Measurements from ENCODE around the gene DDB1. TPM values are rescaled to one million over a fixed set of nuclear protein-coding genes. Genes with fewer than 3 reads are reported as not detected.

The DDB1 gene
- total and polyA plus RNA-seq, 4 donors, result 44.2 to 148 (median 107) TPM

GRCh38 chr11:61369372-61370348 lies 36.8 kb upstream of the DDB1 start:
- DNase-seq (peak in 1 of 2 donors; percentile 73), ATAC-seq (ENCODE audit: low FRiP score) (peak; percentile 87)
- no peak overlapping the region for H3K4me3 ChIP-seq (ENCODE audit: low read length in 2 of 2)
- no peaks in the 10 kb centered on the region for H3K9me3 ChIP-seq (ENCODE audit: control insufficient read depth, low read length)
- H3K27me3 ChIP-seq (ENCODE audit: control insufficient read depth in 1 of 2, insufficient read depth in 2 of 2, low read length in 1 of 2), result no peaks in the 10 kb centered on the region
- no peak overlapping the region for H3K27ac ChIP-seq (ENCODE audit: low read depth in 1 of 2, low read length in 2 of 2)
- intact Hi-C loops (cut with DNase I), result no loop called here
- peaks cover 14 to 17% of the 10 kb centered on the region in 2 donors for H3K36me3 ChIP-seq (ENCODE audit: control insufficient read depth in 1 of 2, insufficient read depth in 2 of 2, low read length in 1 of 2)
- 77 to 81% methylated on average over 9 of the region's 9 CpGs for WGBS, 2 donors
- no peaks in the 10 kb centered on the region for H3K4me1 ChIP-seq (ENCODE audit: control insufficient read depth in 1 of 2, insufficient read depth in 2 of 2, low read length in 2 of 2)

DNA sequence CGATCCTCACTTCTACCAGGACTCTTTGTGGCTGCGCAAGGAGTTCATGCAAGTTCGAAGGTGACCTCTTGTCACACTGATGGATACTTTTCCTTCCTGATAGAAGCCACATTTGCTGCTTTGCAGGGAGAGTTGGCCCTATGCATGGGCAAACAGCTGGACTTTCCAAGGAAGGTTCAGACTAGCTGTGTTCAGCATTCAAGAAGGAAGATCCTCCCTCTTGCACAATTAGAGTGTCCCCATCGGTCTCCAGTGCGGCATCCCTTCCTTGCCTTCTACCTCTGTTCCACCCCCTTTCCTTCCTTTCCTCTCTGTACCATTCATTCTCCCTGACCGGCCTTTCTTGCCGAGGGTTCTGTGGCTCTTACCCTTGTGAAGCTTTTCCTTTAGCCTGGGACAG lies 35.7 kb upstream of the DDB1 start:
- intact Hi-C loops (cut with DNase I), result no loop called here
- no peak for ATAC-seq (ENCODE audit: low FRiP score)
- H3K36me3 ChIP-seq (ENCODE audit: control insufficient read depth in 1 of 2, insufficient read depth in 2 of 2, low read length in 1 of 2), result peaks cover 17 to 19% of the 10 kb centered on the region in 2 donors

DNA sequence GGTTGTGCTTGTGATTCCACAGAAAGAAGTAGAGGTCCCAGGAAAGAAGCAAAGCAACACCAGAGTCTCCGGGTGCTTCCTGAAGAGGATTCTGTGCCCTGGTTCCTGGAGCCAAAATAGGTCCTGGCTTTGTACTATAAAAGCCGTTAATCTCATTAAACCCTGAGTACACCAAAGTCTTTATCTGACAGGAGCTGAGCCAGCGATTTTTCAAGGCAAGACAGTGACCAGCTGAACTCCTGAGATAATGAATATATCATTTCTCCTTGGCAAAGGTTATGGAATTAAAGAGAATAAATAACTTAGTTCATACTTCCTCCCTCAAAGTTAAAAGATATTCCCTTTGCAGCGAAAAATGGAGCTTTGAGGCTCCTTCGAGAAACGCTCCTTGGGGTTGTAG lies 34.5 kb upstream of the DDB1 start:
- 92 to 93% methylated on average over 6 of the region's 6 CpGs for WGBS, 2 donors
- peaks cover 17 to 19% of the 10 kb centered on the region in 2 donors for H3K36me3 ChIP-seq (ENCODE audit: control insufficient read depth in 1 of 2, insufficient read depth in 2 of 2, low read length in 1 of 2)

More for the DNA sequence above, 35.7 kb upstream of the DDB1 start:
- no peak overlapping the region for H3K4me3 ChIP-seq (ENCODE audit: low read length in 2 of 2)
- DNase-seq, result peak in 1 of 2 donors; percentile 26
- no peaks in the 10 kb centered on the region for H3K4me1 ChIP-seq (ENCODE audit: control insufficient read depth in 1 of 2, insufficient read depth in 2 of 2, low read length in 2 of 2)
- H3K9me3 ChIP-seq (ENCODE audit: control insufficient read depth, low read length), result no peaks in the 10 kb centered on the region
- no peak overlapping the region for H3K27ac ChIP-seq (ENCODE audit: low read depth in 1 of 2, low read length in 2 of 2)
- no peaks in the 10 kb centered on the region for H3K27me3 ChIP-seq (ENCODE audit: control insufficient read depth in 1 of 2, insufficient read depth in 2 of 2, low read length in 1 of 2)
- 92 to 96% methylated on average over 7 of the region's 7 CpGs for WGBS, 2 donors

DNA sequence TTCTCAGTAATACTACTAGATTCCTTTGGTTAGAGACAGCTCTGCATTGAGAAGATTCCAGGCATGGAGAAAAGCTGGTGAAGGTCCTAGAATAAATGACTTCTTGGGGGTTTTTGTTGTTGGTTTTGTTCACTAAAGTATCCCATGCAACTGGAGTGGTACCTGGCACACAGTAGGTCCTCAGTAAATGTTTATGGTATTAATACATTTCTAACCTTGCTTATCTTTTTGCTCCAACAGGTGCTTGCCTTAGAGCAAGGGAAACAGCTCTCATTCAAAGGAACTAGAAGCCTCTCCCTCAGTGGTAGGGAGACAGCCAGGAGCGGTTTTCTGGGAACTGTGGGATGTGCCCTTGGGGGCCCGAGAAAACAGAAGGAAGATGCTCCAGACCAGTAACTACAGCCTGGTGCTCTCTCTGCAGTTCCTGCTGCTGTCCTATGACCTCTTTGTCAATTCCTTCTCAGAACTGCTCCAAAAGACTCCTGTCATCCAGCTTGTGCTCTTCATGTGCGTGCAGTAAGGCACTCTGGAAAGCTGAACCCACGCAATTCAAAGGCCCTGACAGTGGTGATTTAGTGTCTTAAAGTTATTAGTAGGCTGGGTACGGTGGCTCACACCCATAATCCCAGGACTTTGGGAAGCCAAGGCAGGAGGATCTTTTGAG lies 31.2 kb upstream of the DDB1 start:
- H3K4me1 ChIP-seq (ENCODE audit: control insufficient read depth in 1 of 2, insufficient read depth in 2 of 2, low read length in 2 of 2), result no peaks in the 10 kb centered on the region
- no peaks in the 10 kb centered on the region for H3K27me3 ChIP-seq (ENCODE audit: control insufficient read depth in 1 of 2, insufficient read depth in 2 of 2, low read length in 1 of 2)
- no peaks in the 10 kb centered on the region for H3K9me3 ChIP-seq (ENCODE audit: control insufficient read depth, low read length)
- WGBS, 2 donors, result 85 to 86% methylated on average over 5 of the region's 5 CpGs
- no peak overlapping the region for H3K4me3 ChIP-seq (ENCODE audit: low read length in 2 of 2)
- H3K27ac ChIP-seq (ENCODE audit: low read depth in 1 of 2, low read length in 2 of 2), result no peak overlapping the region
- intact Hi-C loops (cut with DNase I), result no loop called here
- DNase-seq (peak in 1 of 2 donors; percentile 23), ATAC-seq (ENCODE audit: low FRiP score) (no peak)
- H3K36me3 ChIP-seq (ENCODE audit: control insufficient read depth in 1 of 2, insufficient read depth in 2 of 2, low read length in 1 of 2), result peaks cover 15 to 17% of the 10 kb centered on the region in 2 donors

More for the DNA sequence above, 34.5 kb upstream of the DDB1 start:
- Histone ChIP-seq H3K27ac (ENCODE audit: low read depth in 1 of 2, low read length in 2 of 2) (no peak overlapping the region), H3K4me3 (ENCODE audit: low read length in 2 of 2) (no peak overlapping the region), H3K4me1 (ENCODE audit: control insufficient read depth in 1 of 2, insufficient read depth in 2 of 2, low read length in 2 of 2) (no peaks in the 10 kb centered on the region), H3K9me3 (ENCODE audit: control insufficient read depth, low read length) (no peaks in the 10 kb centered on the region), H3K27me3 (ENCODE audit: control insufficient read depth in 1 of 2, insufficient read depth in 2 of 2, low read length in 1 of 2) (no peaks in the 10 kb centered on the region)
- ATAC-seq (ENCODE audit: low FRiP score) (no peak), DNase-seq (peak in 1 of 2 donors; percentile 1)
- intact Hi-C loops (cut with DNase I), result no loop called here

DNA sequence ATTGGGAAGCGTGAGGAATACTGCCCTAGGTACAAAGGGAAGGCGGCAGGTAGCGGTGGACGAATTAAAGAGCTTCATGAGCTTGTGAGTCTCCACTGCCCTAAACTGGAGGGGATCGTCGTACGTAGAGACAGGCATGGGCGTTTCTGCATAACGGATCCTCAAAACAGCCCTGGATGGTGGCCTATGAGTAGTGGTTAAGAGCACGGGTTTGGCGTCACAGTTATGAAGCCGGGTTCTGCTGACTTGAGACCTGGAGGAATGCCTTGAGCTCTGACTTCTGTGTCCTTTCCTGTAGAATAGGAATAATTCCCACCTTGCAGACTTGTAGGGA lies 29.6 kb upstream of the DDB1 start:
- H3K4me3 ChIP-seq (ENCODE audit: low read length in 2 of 2), result peak overlapping the region; percentile 48 to 95
- intact Hi-C loops (cut with DNase I), result no loop called here
- WGBS, 2 donors, result 0 to 1% methylated on average over 12 of the region's 12 CpGs
- peak overlapping the region in 1 of 2 donors; percentile 91 for H3K27ac ChIP-seq (ENCODE audit: low read depth in 1 of 2, low read length in 2 of 2)
- no peaks in the 10 kb centered on the region for H3K9me3 ChIP-seq (ENCODE audit: control insufficient read depth, low read length)
- no peaks in the 10 kb centered on the region for H3K27me3 ChIP-seq (ENCODE audit: control insufficient read depth in 1 of 2, insufficient read depth in 2 of 2, low read length in 1 of 2)
- H3K4me1 ChIP-seq (ENCODE audit: control insufficient read depth in 1 of 2, insufficient read depth in 2 of 2, low read length in 2 of 2), result no peaks in the 10 kb centered on the region
- peaks cover 6 to 13% of the 10 kb centered on the region in 2 donors for H3K36me3 ChIP-seq (ENCODE audit: control insufficient read depth in 1 of 2, insufficient read depth in 2 of 2, low read length in 1 of 2)
- DNase-seq, result no peak
- ATAC-seq (ENCODE audit: low FRiP score), result no peak

- peak; percentile 97 for ATAC-seq (ENCODE audit: low FRiP score)
- H3K27me3 ChIP-seq (ENCODE audit: control insufficient read depth in 1 of 2, insufficient read depth in 2 of 2, low read length in 1 of 2), result no peaks in the 10 kb centered on the region
- H3K36me3 ChIP-seq (ENCODE audit: control insufficient read depth in 1 of 2, insufficient read depth in 2 of 2, low read length in 1 of 2), result peaks cover 2 to 9% of the 10 kb centered on the region in 2 donors
- peak within 1 kb of the TSS; percentile 48 to 95 for H3K4me3 ChIP-seq (ENCODE audit: low read length in 2 of 2)
- DNase-seq, result peak; percentile 96
- no peaks in the 10 kb centered on the region for H3K9me3 ChIP-seq (ENCODE audit: control insufficient read depth, low read length)
- intact Hi-C loops (cut with DNase I), result no loop called here
- WGBS, 2 donors, result 0 to 1% methylated on average over 63 of the region's 63 CpGs
- H3K4me1 ChIP-seq (ENCODE audit: control insufficient read depth in 1 of 2, insufficient read depth in 2 of 2, low read length in 2 of 2), result no peaks in the 10 kb centered on the region
- peak within 1 kb of the TSS in 1 of 2 donors; percentile 94 for H3K27ac ChIP-seq (ENCODE audit: low read depth in 1 of 2, low read length in 2 of 2)
These were observed 29.0 kb upstream of the DDB1 start, which contains the start of the genes CYB561A3 and TMEM138 for GRCh38 chr11:61361741-61362541. Gene CYB561A3, minus strand, starts transcription at chr11:61361882. Its CDS starts 5,169 bp downstream, at chr11:61356713. Gene TMEM138, plus strand, starts transcription at chr11:61362374. Its CDS starts 2,017 bp downstream, at chr11:61364391.

GRCh38 chr11:61361237-61361740 lies 28.4 kb upstream of the DDB1 start:
- no peaks in the 10 kb centered on the region for H3K9me3 ChIP-seq (ENCODE audit: control insufficient read depth, low read length)
- 1 to 2% methylated on average over 22 of the region's 22 CpGs for WGBS, 2 donors
- DNase-seq, result no peak
- H3K36me3 ChIP-seq (ENCODE audit: control insufficient read depth in 1 of 2, insufficient read depth in 2 of 2, low read length in 1 of 2), result peaks cover 0 to 8% of the 10 kb centered on the region in 2 donors
- H3K4me1 ChIP-seq (ENCODE audit: control insufficient read depth in 1 of 2, insufficient read depth in 2 of 2, low read length in 2 of 2), result no peaks in the 10 kb centered on the region
- no peak for ATAC-seq (ENCODE audit: low FRiP score)
- intact Hi-C loops (cut with DNase I), result no loop called here
- H3K4me3 ChIP-seq (ENCODE audit: low read length in 2 of 2), result peak overlapping the region; percentile 48 to 69
- H3K27ac ChIP-seq (ENCODE audit: low read depth in 1 of 2, low read length in 2 of 2), result peak overlapping the region in 1 of 2 donors; percentile 94
- H3K27me3 ChIP-seq (ENCODE audit: control insufficient read depth in 1 of 2, insufficient read depth in 2 of 2, low read length in 1 of 2), result no peaks in the 10 kb centered on the region

DNA sequence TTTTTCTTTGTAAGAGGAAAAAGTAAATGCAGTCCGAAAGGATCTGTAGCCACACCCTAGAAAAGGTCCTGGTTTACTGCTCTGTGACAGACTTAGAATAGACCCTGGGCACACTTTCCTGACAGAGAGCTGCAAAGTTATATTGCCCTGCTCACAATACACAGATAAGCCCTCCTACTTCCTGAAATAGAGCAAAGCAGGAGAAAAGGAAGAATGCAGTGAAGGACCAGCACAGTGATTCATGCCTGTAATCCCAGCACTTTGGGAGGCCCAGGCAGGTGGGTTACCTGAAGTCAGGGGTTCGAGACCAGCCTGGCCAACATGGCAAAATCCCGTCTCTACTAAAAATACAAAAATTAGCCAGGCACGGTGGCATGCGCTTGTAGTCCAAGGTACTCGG lies 26.6 kb upstream of the DDB1 start:
- peaks cover 0 to 4% of the 10 kb centered on the region in 2 donors for H3K36me3 ChIP-seq (ENCODE audit: control insufficient read depth in 1 of 2, insufficient read depth in 2 of 2, low read length in 1 of 2)
- H3K27ac ChIP-seq (ENCODE audit: low read depth in 1 of 2, low read length in 2 of 2), result no peak overlapping the region
- no peaks in the 10 kb centered on the region for H3K27me3 ChIP-seq (ENCODE audit: control insufficient read depth in 1 of 2, insufficient read depth in 2 of 2, low read length in 1 of 2)
- ATAC-seq (ENCODE audit: low FRiP score) (no peak), DNase-seq (no peak)
- no peaks in the 10 kb centered on the region for H3K9me3 ChIP-seq (ENCODE audit: control insufficient read depth, low read length)
- WGBS, 2 donors, result 85 to 91% methylated on average over 6 of the region's 6 CpGs
- H3K4me1 ChIP-seq (ENCODE audit: control insufficient read depth in 1 of 2, insufficient read depth in 2 of 2, low read length in 2 of 2), result no peaks in the 10 kb centered on the region
- no peak overlapping the region for H3K4me3 ChIP-seq (ENCODE audit: low read length in 2 of 2)
- intact Hi-C loops (cut with DNase I), result no loop called here

Data from aorta (tissue), 5 donors.